Measurements from ENCODE around the gene HOXA13. TPM values are rescaled to one million over a fixed set of nuclear protein-coding genes. Genes with fewer than 3 reads are reported as not detected.

Gene HOXA13
- total and polyA plus RNA-seq, 10 of the 15 experiments (the other 5 are each of a cell fraction or from before 2014, with no cell fraction given), result not detected

DNA sequence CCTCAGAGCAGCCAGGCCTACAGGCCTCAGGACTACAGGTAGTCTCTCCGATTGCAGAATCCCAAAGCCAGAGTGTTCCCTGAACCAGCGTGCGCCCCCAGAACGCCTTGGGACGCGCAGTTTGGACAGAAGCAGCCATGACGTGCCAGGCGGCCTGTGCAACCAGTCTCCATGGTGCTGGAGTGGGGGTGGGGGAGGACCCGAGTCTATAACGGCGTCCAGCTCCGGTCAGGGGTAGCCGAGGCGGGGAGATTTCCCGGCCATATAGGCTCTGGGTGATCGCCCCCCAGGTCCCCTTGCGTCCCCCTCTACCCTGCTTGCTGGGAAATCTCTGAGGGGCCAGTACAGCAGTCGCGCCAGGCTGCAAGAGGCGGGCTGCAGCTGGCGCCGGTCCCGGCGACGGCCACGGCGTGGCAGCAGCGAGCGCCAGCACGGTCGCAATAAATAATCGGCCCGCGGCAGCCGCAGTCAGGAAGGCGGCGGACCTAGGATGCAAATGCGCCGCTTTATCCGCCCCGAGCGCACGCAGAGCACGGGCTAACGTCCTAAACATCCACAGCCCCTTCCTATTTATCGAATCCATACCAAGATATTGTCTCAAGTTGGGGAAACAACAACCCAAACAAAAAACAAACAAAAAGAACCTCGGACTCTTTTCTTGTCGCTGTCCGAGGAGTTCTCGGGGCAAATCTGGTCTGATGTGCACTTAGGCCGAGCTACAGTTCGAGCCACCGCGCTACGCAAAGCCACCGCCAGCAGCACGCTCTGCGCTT is 49.1 kb downstream of the HOXA13 start (continued):
- TF ChIP-seq DPF2 (IDR thresholded peaks at IDR 0.05) (peak; percentile 57; the same call in 1 of the 2 replicates), CHD4 (IDR thresholded peaks at IDR 0.05) (no peak), SIN3A (IDR thresholded peaks at IDR 0.05; ENCODE audit: low read depth, low read length) (no peak), ZNF622 (IDR thresholded peaks at IDR 0.05) (no peak), NRF1 (conservative IDR thresholded peaks at IDR 0.05; ENCODE audit: low read depth, low read length) (no peak), CEBPB (IDR thresholded peaks at IDR 0.05; ENCODE audit: borderline replicate concordance in 1 of 2, low read depth in 2 of 2, low read length in 2 of 2) (no peak), SMAD1 (IDR thresholded peaks at IDR 0.05; ENCODE audit: low read depth, partially characterized antibody) (no peak), E4F1 (IDR thresholded peaks at IDR 0.05; ENCODE audit: borderline replicate concordance, partially characterized antibody) (no peak), MTA3 (IDR thresholded peaks at IDR 0.05; ENCODE audit: borderline replicate concordance, low read length) (no peak), ETV6 (conservative IDR thresholded peaks at IDR 0.05 in 1 of 2, IDR thresholded peaks at IDR 0.05 in 1 of 2; ENCODE audit: borderline replicate concordance in 1 of 2, low read depth in 1 of 2) (no peak), EED (IDR thresholded peaks at IDR 0.05; ENCODE audit: low read depth) (no peak), ZNF274 (IDR thresholded peaks at IDR 0.05; ENCODE audit: insufficient read depth, insufficient read length) (no peak), TCF12 (IDR thresholded peaks at IDR 0.05; ENCODE audit: low read depth, low read length) (0 out of 2 replicates have a peak, but pooled peaks have one; percentile 65), FOXK2 (IDR thresholded peaks at IDR 0.05) (no peak), CHD2 (IDR thresholded peaks at IDR 0.05; ENCODE audit: borderline replicate concordance, low read depth, low read length) (0 out of 2 replicates have a peak, but pooled peaks have one; percentile 29), ASH2L (IDR thresholded peaks at IDR 0.05; ENCODE audit: borderline replicate concordance, low read depth) (no peak), CREM (IDR thresholded peaks at IDR 0.05; ENCODE audit: low read depth) (no peak), YBX1 (IDR thresholded peaks at IDR 0.05) (no peak), USF1 (IDR thresholded peaks at IDR 0.05; ENCODE audit: borderline replicate concordance, extremely low read length, insufficient read depth, low read depth, low read length) (no peak), POLR2AphosphoS5 (IDR thresholded peaks at IDR 0.05; ENCODE audit: low read length) (no peak), CBX3 (IDR thresholded peaks at IDR 0.05; ENCODE audit: borderline replicate concordance, low read depth) (no peak), KAT2A (conservative IDR thresholded peaks at IDR 0.05; ENCODE audit: control insufficient read depth, low read depth, low read length) (no peak), ELK1 (IDR thresholded peaks at IDR 0.05; ENCODE audit: low read depth, low read length) (no peak), POLR2AphosphoS2 (IDR thresholded peaks at IDR 0.05; ENCODE audit: low read depth, low read length) (no peak), WRNIP1 (IDR thresholded peaks at IDR 0.05; ENCODE audit: borderline replicate concordance, low read depth, low read length) (no peak), YY1 (IDR thresholded peaks at IDR 0.05; ENCODE audit: low read depth, low read length) (peak; percentile 51; the same call in 1 of the 2 replicates)
- TF ChIP-seq, protein P1, sequence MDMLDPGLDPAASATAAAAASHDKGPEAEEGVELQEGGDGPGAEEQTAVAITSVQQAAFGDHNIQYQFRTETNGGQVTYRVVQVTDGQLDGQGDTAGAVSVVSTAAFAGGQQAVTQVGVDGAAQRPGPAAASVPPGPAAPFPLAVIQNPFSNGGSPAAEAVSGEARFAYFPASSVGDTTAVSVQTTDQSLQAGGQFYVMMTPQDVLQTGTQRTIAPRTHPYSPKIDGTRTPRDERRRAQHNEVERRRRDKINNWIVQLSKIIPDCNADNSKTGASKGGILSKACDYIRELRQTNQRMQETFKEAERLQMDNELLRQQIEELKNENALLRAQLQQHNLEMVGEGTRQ (IDR thresholded peaks at IDR 0.05; ENCODE audit: borderline replicate concordance, low read depth, low read length), result no peak
